SH-SY5Y (cell line): ENCODE data around the gene FAM120AOS.

Source experiments
- GATA2 ChIP-seq: IDR thresholded peaks from 2 replicates; pipeline ENCODE4 v1.6.1; 2011; ENCODE audit warnings: mild to moderate bottlenecking, low read depth, low read length
- GATA3 ChIP-seq: IDR thresholded peaks from 2 replicates; pipeline ENCODE4 v1.6.1; 2011; ENCODE audit warnings: low read depth, mild to moderate bottlenecking, low read length, moderate library complexity

DNA sequence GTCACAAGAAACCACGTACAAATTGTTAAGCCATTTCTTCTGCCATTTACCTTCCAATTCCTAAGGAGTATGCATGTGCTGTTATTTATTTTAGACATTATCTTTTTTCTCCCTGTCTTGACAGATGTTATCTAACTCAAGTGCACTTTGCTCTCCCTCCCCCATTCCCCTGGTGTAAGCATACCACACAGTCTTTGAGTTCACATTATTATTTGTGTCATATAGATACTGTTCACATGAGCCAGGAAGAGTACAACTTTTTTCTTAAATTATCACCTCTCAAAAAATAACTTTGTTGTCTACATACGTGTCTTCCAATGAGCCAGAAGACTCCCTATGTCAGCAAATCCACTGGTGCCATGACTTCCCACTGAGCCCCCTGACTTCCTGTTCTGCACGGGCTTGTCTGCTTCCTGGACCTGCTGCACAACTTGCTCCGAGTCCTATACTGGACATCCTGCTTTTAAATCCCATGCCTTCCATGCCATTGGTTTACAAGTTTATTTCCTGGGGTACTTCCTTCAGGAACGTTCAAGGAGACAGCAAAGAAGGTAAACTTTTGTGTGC lies 21.8 kb downstream of the FAM120AOS start:
- TF ChIP-seq GATA2 (no peak), GATA3 (no peak)
